Measurements from ENCODE around the gene SNAP47. TPM values are rescaled to one million over a fixed set of nuclear protein-coding genes. Genes with fewer than 3 reads are reported as not detected.

SNAP47 gene
- total and polyA plus RNA-seq, 9 of the 15 experiments (the other 6 are each of a cell fraction or from before 2014, with no cell fraction given), result 2.5 to 41.3 (median 32.6) TPM

- Histone ChIP-seq H2AFZ (ENCODE audit: low read depth, low read length) (0 out of 2 replicates have a peak within 1 kb of the TSS, but pooled peaks have one; percentile 21), H3K79me2 (ENCODE audit: control insufficient read depth, insufficient read depth, low read length) (no peaks in the 10 kb centered on the region), H3K27me3 (ENCODE audit: control insufficient read depth in 2 of 2, insufficient read depth in 2 of 2, low read length in 2 of 2) (peaks cover 0 to 9% of the 10 kb centered on the region in 2 experiments; a peak in 1 of 5 replicates), H3K4me3 (no peak within 1 kb of the TSS), H3K9me3 (replicated peaks; ENCODE audit: control insufficient read depth, insufficient read depth, low read depth, low read length) (no peaks in the 10 kb centered on the region; the same call in none of the 2 replicates), H3K4me2 (ENCODE audit: insufficient read depth, low read length) (no peak within 1 kb of the TSS), H3K9ac (ENCODE audit: insufficient read depth in 1 of 2, low read depth in 2 of 2, low read length in 2 of 2) (no peak within 1 kb of the TSS), H4K20me1 (replicated peaks; ENCODE audit: control insufficient read depth, insufficient read depth, low read length) (no peaks in the 10 kb centered on the region), H3K4me1 (replicated peaks in 1 of 2; ENCODE audit: control insufficient read depth in 2 of 2, insufficient read depth in 2 of 2, low read length in 2 of 2) (peaks cover 0 to 9% of the 10 kb centered on the region in 2 experiments; a peak in 1 of 5 replicates), H3K27ac (ENCODE audit: extremely low read depth, low read depth, low read length) (no peak within 1 kb of the TSS), H3K36me3 (ENCODE audit: control insufficient read depth, insufficient read depth, low read length) (no peaks in the 10 kb centered on the region), H3K9me1 (ENCODE audit: control insufficient read depth, insufficient read depth, low read length) (no peaks in the 10 kb centered on the region)
- in situ Hi-C loops (cut with MboI), result no loop called here
- ChIA-PET CTCF (ENCODE audit: low intra/inter-chr PET ratio) (no interaction called here), POLR2A (interaction anchor here (1.0 kb wide), 1 partner anchor 9 kb away, joined by 3 read pairs; no protein-coding TSS in a partner anchor)
- intact Hi-C loops (cut with micrococcal nuclease), result no loop called here
- ATAC-seq (peak; percentile 68), FAIRE-seq (no peak), DNase-seq (ENCODE audit: extremely low read depth in 1 of 4, low spot score in 3 of 4) (no peak)
- BruUV-seq (replicated peaks), result no TSS peak
- 25% methylated on average over 39 of the region's 44 CpGs for WGBS (ENCODE audit: insufficient coverage, low coverage, missing lambda C conversion rate)
- TF ChIP-seq PCBP1 (IDR thresholded peaks at IDR 0.05; ENCODE audit: low read depth, low read length, poor library complexity, severe bottlenecking) (peak; percentile 66), NEUROD1 (IDR thresholded peaks at IDR 0.05; ENCODE audit: borderline replicate concordance, low read depth, low read length, partially characterized antibody) (no peak), MYC (IDR thresholded peaks at IDR 0.05; ENCODE audit: low read depth, low read length) (0 out of 2 replicates have a peak, but pooled peaks have one; percentile 28), MYC (CRISPR knock-in tag; IDR thresholded peaks at IDR 0.05; ENCODE audit: borderline replicate concordance, low read depth) (no peak), MGA (IDR thresholded peaks at IDR 0.05) (0 out of 2 replicates have a peak, but pooled peaks have one; percentile 38)
- TF ChIP-seq, protein P1, sequence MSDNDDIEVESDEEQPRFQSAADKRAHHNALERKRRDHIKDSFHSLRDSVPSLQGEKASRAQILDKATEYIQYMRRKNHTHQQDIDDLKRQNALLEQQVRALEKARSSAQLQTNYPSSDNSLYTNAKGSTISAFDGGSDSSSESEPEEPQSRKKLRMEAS (CRISPR knock-in tag; IDR thresholded peaks at IDR 0.05), result peak; percentile 52
- TF ChIP-seq, protein P2, sequence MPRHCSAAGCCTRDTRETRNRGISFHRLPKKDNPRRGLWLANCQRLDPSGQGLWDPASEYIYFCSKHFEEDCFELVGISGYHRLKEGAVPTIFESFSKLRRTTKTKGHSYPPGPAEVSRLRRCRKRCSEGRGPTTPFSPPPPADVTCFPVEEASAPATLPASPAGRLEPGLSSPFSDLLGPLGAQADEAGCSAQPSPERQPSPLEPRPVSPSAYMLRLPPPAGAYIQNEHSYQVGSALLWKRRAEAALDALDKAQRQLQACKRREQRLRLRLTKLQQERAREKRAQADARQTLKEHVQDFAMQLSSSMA (CRISPR knock-in tag; IDR thresholded peaks at IDR 0.05), result no peak
These were observed 80.5 kb downstream of the SNAP47 start, which contains the start of gene PRSS38 for GRCh38 chr1:227815468-227816409. PRSS38 (plus strand) TSS chr1:227815675; CDS start chr1:227815717, 42 bp downstream.
